ENCODE data around the gene ALOX5AP. TPM values are rescaled to one million over a fixed set of nuclear protein-coding genes. Genes with fewer than 3 reads are reported as not detected.

ALOX5AP gene
- total RNA-seq, 1 experiment from 2014 or later, result not detected

- H3K36me3 Mint-ChIP-seq (ENCODE audit: insufficient read depth, unreplicated experiment), result no peaks in the 10 kb centered on the region
- intact Hi-C loops (cut with micrococcal nuclease; ENCODE audit: unreplicated experiment), result no loop called here
- DNase-seq, result no peak
- H3K4me1 Mint-ChIP-seq (ENCODE audit: low read depth, unreplicated experiment), result peaks cover 23% of the 10 kb centered on the region
- no peaks in the 10 kb centered on the region for H3K27me3 Mint-ChIP-seq (ENCODE audit: unreplicated experiment)
- CTCF ChIA-PET, result interaction anchor here (0.7 kb wide), 1 partner anchor 10 kb away, joined by 5 read pairs; no protein-coding TSS in a partner anchor
- no peaks in the 10 kb centered on the region for H3K9me3 Mint-ChIP-seq (ENCODE audit: low read depth, unreplicated experiment)
- no peak for TF ChIP-seq CTCF (IDR thresholded peaks at IDR 0.05; ENCODE audit: unreplicated experiment)
- H3K4me3 Mint-ChIP-seq (ENCODE audit: low read depth, unreplicated experiment), result no peak overlapping the region
- BruUV-seq (replicated peaks), result no TSS peak
- no peak overlapping the region for H3K27ac Mint-ChIP-seq (ENCODE audit: unreplicated experiment)
Observed at GRCh38 chr13:30735872-30736175, 481 bp downstream of the ALOX5AP start.

GRCh38 chr13:30736461-30737320, 1.3 kb downstream of the ALOX5AP start:
- Mint-ChIP-seq H3K4me1 (ENCODE audit: low read depth, unreplicated experiment) (peaks cover 25% of the 10 kb centered on the region), H3K27ac (ENCODE audit: unreplicated experiment) (no peak overlapping the region), H3K27me3 (ENCODE audit: unreplicated experiment) (no peaks in the 10 kb centered on the region), H3K9me3 (ENCODE audit: low read depth, unreplicated experiment) (no peaks in the 10 kb centered on the region), H3K4me3 (ENCODE audit: low read depth, unreplicated experiment) (no peak overlapping the region), H3K36me3 (ENCODE audit: insufficient read depth, unreplicated experiment) (no peaks in the 10 kb centered on the region)
- no TSS peak for BruUV-seq (replicated peaks)
- CTCF ChIA-PET, result interaction anchor here (0.6 kb wide), 1 partner anchor 485 kb away, joined by 4 read pairs; no protein-coding TSS in a partner anchor
- TF ChIP-seq CTCF (IDR thresholded peaks at IDR 0.05; ENCODE audit: unreplicated experiment), result no peak
- no peak for DNase-seq
- intact Hi-C loops (cut with micrococcal nuclease; ENCODE audit: unreplicated experiment), result no loop called here

GRCh38 chr13:30737511-30738337, 2.4 kb downstream of the ALOX5AP start:
- no TSS peak for BruUV-seq (replicated peaks)
- CTCF ChIA-PET, result no interaction called here
- Mint-ChIP-seq H3K4me3 (ENCODE audit: low read depth, unreplicated experiment) (no peak overlapping the region), H3K36me3 (ENCODE audit: insufficient read depth, unreplicated experiment) (no peaks in the 10 kb centered on the region), H3K27me3 (ENCODE audit: unreplicated experiment) (no peaks in the 10 kb centered on the region), H3K9me3 (ENCODE audit: low read depth, unreplicated experiment) (no peaks in the 10 kb centered on the region), H3K4me1 (ENCODE audit: low read depth, unreplicated experiment) (peaks cover 25% of the 10 kb centered on the region), H3K27ac (ENCODE audit: unreplicated experiment) (no peak overlapping the region)
- TF ChIP-seq CTCF (IDR thresholded peaks at IDR 0.05; ENCODE audit: unreplicated experiment), result no peak
- DNase-seq, result no peak
- intact Hi-C loops (cut with micrococcal nuclease; ENCODE audit: unreplicated experiment), result no loop called here

GRCh38 chr13:30738526-30739236, 3.3 kb downstream of the ALOX5AP start:
- no peak for DNase-seq
- H3K27ac Mint-ChIP-seq (ENCODE audit: unreplicated experiment), result no peak overlapping the region
- no peaks in the 10 kb centered on the region for H3K9me3 Mint-ChIP-seq (ENCODE audit: low read depth, unreplicated experiment)
- BruUV-seq (replicated peaks), result no TSS peak
- TF ChIP-seq CTCF (IDR thresholded peaks at IDR 0.05; ENCODE audit: unreplicated experiment), result no peak
- H3K4me3 Mint-ChIP-seq (ENCODE audit: low read depth, unreplicated experiment), result no peak overlapping the region
- intact Hi-C loops (cut with micrococcal nuclease; ENCODE audit: unreplicated experiment), result no loop called here
- H3K27me3 Mint-ChIP-seq (ENCODE audit: unreplicated experiment), result no peaks in the 10 kb centered on the region
- no peaks in the 10 kb centered on the region for H3K36me3 Mint-ChIP-seq (ENCODE audit: insufficient read depth, unreplicated experiment)
- H3K4me1 Mint-ChIP-seq (ENCODE audit: low read depth, unreplicated experiment), result peaks cover 34% of the 10 kb centered on the region
- CTCF ChIA-PET, result no interaction called here

Measured in Calu3 (cell line).